GM10266 (cell line): ENCODE results near the gene ALG2.

ENCODE experiments used
- DNase-seq: peaks from one replicate; pipeline ENCODE4 v3.0.0; 2012; ENCODE audit errors: extremely low spot score
- CTCF ChIP-seq: IDR thresholded peaks from 2 replicates; pipeline ENCODE4 v1.5.1; 2012; ENCODE audit warnings: mild to moderate bottlenecking, low read depth; ENCODE audit not compliant: control insufficient read depth, insufficient read depth; ENCODE audit errors: missing control alignments

Gene ALG2

DNA sequence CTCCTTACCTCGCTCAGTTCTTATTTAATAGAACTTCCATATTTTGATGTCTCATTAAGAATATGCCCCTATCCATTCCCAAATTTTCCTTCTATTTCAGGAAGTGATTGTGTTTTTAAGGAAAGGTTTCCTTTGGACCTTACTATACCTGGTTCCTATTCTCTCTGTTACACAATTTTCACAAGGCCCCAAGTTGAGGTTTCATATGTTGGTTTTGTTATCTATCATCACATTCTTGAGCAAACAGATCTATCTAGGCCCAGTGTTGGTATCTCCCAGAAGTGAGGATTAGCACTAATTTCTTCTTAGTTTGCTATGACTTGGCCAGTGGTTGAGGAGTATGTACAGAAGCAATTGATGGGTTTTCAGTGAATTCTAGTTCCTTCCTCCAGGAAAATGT is 41.5 kb downstream of the ALG2 start:
- DNase-seq = peak; percentile 46

GRCh38 chr9:99178912-99179872 is 42.5 kb downstream of the ALG2 start:
- no peak for DNase-seq
- no peak for TF ChIP-seq CTCF

More for the DNA sequence above, 41.5 kb downstream of the ALG2 start:
- TF ChIP-seq CTCF = no peak

DNA sequence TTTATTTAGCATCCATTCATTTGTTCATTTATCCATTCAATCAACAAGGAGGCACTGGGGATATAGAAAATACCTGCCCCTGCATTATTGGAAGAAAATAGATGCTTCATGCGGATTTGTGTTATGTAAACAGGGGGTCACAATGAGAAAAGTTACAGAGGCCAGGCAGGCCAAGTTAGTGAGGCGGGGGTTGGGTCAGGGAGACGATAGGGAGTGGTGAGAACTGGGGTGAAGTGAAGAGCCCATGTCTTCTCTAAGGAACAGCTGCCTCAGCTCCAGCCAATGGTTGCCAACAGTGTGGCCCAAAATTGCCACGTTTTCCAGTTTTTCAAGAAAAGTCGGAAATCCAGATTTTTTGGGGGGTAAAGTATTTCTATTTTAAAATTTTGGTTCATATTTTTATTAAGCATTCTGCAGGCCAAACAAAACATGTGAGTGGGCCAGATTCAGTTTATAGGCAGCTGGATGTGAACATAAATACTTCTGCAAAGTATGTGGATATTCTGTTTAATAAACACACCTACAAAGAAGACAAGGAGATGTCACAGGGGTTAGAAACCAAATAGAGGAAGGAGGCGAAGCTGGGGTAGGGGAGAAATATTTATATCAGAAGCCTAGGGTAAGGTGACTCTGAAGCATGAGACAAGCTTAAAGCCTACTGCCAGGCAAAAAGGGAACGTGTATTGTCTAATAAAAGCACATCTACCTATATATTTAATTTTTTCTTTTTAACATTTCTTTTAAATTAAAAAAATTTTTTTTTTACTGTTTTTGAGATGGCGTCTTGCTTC is 44.0 kb downstream of the ALG2 start:
- no peak for TF ChIP-seq CTCF

GRCh38 chr9:99176527-99177013 is 45.2 kb downstream of the ALG2 start:
- no peak for DNase-seq
- no peak for TF ChIP-seq CTCF

More for the DNA sequence above, 44.0 kb downstream of the ALG2 start:
- DNase-seq = no peak

- peak; percentile 32 for DNase-seq
- TF ChIP-seq CTCF = no peak
These were observed 47.9 kb downstream of the ALG2 start for GRCh38 chr9:99173570-99174504.
